GM12801 (cell line): ENCODE data around the gene PTPN14.

Experiments
- TF ChIP-seq, protein P1 (sequence below): IDR thresholded peaks from one replicate; pipeline ENCODE4 v1.5.1; 2011; ENCODE audit warnings: control low read depth; ENCODE audit not compliant: insufficient read length; ENCODE audit errors: extremely low read depth

The PTPN14 gene

DNA sequence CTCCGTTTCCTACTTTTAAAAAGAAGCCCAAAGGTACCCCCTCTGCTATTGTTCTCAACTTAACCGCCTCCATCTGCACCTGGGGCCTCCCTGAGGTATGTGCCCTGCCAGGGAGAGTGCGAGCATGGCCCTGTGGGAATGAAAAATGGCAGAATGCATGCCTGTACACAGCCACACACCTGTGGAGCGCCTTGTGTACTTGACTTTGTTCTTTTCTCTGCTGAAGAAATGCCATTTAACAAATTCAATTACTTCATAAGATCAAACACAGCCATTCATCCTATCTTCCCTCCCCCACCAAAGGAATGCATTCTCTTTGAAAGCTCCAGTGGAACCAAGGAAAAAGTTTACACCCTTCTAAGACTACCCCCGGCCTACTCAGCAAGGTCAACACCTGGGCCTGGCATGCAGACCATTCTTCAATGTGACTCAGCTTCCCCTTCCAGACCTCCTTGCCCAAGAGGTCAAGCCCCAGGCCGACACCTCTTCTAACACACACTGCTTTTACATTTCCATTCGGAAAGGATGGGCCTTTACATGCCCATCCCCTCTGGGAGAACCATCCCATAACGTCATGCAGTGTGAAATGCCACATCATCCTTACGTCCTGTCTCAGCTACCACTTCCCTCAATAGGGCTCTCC is 146.7 kb downstream of the PTPN14 start:
- TF ChIP-seq, protein P1, sequence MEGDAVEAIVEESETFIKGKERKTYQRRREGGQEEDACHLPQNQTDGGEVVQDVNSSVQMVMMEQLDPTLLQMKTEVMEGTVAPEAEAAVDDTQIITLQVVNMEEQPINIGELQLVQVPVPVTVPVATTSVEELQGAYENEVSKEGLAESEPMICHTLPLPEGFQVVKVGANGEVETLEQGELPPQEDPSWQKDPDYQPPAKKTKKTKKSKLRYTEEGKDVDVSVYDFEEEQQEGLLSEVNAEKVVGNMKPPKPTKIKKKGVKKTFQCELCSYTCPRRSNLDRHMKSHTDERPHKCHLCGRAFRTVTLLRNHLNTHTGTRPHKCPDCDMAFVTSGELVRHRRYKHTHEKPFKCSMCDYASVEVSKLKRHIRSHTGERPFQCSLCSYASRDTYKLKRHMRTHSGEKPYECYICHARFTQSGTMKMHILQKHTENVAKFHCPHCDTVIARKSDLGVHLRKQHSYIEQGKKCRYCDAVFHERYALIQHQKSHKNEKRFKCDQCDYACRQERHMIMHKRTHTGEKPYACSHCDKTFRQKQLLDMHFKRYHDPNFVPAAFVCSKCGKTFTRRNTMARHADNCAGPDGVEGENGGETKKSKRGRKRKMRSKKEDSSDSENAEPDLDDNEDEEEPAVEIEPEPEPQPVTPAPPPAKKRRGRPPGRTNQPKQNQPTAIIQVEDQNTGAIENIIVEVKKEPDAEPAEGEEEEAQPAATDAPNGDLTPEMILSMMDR = no peak

DNA sequence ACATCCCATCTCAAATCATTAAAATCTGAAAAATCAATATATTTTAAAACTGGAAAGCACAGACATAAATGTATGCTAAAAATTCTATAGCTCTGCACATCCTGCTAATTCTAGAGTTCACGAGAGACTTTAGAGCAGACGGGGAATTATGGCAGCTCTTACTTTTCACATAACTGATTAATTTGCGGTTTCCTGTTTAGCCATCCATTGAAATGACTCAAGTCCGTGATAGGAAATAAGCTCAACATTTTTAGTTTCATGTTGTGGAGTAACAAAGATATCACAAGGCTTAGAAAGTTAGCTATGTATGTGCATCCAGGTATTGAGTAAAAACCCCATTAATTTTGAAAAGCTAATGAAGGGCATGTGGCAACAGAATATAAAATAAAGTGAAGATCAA is 147.2 kb downstream of the PTPN14 start:
- TF ChIP-seq, protein P1 = no peak

DNA sequence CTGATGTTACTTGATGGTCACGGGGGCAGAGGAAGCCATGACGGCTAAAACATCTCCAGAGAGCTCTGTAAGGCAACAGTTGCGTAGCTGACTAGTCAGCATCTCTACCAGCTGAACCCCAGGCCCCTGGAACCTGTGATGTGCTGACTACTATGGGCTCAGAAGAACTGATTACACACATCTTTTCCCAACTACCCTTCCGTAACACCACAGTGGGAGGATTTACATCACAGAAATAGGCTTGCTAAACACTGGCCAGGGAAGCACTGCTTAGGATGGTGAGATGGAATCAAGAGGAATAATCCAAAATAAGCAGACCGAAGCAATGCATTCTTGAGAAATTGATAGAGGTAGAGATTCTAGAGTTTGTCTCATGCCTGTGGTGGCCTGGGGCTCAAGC is 148.0 kb downstream of the PTPN14 start:
- TF ChIP-seq, protein P1 = no peak

DNA sequence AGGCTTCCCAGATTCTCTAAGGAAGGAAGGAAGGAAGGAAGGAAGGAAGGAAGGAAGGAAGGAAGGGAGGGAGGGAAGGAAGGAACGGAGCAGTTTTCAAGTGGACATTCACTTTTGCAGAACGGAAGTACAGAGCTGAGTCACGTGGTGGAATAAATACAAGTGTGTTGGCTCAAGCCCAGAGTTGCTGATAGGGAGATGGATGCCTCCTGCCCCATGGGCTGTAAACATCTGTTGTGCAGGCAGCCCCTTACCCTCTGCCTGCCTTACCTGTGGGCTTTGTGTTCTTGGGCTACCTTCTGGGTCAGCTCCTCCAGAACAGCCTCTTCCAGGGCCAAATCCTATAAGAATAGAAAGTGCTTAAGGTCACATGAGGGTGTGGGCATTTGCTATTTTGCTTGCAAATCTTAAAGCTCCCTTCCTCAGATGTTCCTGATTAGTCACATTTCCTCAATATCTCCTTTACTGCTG is 148.8 kb downstream of the PTPN14 start:
- TF ChIP-seq, protein P1 = no peak

DNA sequence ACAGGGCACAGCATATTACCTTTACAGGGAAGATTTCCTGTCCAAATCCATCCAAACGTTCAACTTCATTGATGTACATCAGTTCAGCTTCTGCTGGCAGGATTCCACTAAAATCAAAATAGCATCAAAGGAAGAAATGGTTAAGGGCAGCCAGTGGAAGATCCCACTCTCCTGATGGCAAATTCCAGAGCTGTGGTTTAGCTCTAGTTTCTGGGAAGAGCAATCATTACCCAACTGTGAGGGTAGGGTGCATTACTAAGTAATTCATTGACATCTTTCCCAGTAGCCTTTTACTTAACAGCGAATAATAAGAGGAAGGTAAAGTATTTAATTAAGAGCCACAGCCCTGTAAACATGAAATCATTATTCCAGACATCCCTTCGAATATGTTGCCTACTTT is 149.7 kb downstream of the PTPN14 start:
- TF ChIP-seq, protein P1 = no peak

DNA sequence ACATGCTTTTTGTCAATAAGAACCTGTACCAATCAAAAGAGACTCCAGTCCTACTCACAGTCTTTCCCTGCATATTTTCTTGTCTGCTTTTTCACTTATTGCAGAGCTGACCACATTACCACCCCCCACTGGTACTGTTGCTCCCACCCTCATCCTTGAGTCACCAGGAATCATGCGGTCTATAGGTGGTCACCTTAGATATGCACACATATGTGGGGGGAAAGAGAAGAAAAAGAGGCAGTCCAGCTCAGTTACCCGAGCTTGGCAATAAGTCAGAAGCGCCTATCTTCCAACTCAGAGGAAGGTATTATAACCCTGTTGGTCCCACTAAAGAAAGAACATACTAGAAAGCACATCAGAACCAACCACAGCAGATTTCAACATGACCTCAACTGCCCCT is 151.3 kb downstream of the PTPN14 start:
- TF ChIP-seq, protein P1 = no peak

DNA sequence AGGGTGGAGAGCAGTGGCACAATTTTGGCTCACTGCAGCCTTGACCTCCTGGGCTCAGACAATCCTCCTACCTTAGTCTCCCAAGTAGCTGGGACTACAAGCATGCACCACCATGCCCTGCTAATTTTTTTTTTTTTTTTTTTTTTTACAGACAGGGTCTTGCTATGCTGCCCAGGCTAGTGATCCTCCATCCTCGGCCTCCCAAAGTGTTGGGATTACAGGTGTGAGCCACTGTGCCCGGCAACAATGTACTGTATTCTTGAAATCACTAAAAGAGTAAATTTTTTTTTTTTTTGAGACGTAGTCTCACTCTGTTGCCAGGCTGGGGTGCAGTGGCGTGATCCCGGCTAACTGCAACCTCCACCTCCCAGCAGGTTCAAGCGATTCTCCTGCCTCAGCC is 152.9 kb downstream of the PTPN14 start:
- TF ChIP-seq, protein P1 = no peak
